Activated naive CD4-positive, alpha-beta T cell treated with anti-CD3 and anti-CD28 coated beads, Interleukin-2, amount 10 ng/mL, durations not matched to agents 7 days and 5 days (primary cell): Measurements from ENCODE around the gene ACSM3.
"Not testable (repeated sequence)": the region's sequence is repeated elsewhere in the genome, so short reads cannot be mapped to it uniquely, and the experiment has no call there.

Experiments used
- CTCF ChIA-PET: fragments of 350-600 bp; sonication (Branson Sonifier 250); formaldehyde crosslinking; loops from one replicate; lab custom pipeline; 2021; ENCODE audit warnings: antibody characterized with exemption; lab: Charles Lee
- DNase-seq: peaks from one replicate; pipeline ENCODE4 v3.0.0-alpha.2; 2020
- H3K27ac Mint-ChIP-seq: one replicate; pipeline ENCODE4 v1.8.0; 2021; ENCODE audit warnings: mild to moderate bottlenecking, moderate library complexity, mixed read lengths
- H3K27me3 Mint-ChIP-seq: one replicate; pipeline ENCODE4 v1.8.0; 2021; ENCODE audit warnings: mild to moderate bottlenecking, mixed read lengths
- H3K36me3 Mint-ChIP-seq: one replicate; pipeline ENCODE4 v1.8.0; 2021; ENCODE audit warnings: mixed read lengths
- H3K4me1 Mint-ChIP-seq: one replicate; pipeline ENCODE4 v1.8.0; 2021; ENCODE audit warnings: mixed read lengths
- H3K4me3 Mint-ChIP-seq: one replicate; pipeline ENCODE4 v1.8.0; 2021; ENCODE audit warnings: mild to moderate bottlenecking, moderate library complexity, mixed read lengths
- H3K9me3 Mint-ChIP-seq: one replicate; pipeline ENCODE4 v1.8.0; 2021; ENCODE audit warnings: mixed read lengths

ACSM3 gene, protein sequence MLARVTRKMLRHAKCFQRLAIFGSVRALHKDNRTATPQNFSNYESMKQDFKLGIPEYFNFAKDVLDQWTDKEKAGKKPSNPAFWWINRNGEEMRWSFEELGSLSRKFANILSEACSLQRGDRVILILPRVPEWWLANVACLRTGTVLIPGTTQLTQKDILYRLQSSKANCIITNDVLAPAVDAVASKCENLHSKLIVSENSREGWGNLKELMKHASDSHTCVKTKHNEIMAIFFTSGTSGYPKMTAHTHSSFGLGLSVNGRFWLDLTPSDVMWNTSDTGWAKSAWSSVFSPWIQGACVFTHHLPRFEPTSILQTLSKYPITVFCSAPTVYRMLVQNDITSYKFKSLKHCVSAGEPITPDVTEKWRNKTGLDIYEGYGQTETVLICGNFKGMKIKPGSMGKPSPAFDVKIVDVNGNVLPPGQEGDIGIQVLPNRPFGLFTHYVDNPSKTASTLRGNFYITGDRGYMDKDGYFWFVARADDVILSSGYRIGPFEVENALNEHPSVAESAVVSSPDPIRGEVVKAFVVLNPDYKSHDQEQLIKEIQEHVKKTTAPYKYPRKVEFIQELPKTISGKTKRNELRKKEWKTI

DNA sequence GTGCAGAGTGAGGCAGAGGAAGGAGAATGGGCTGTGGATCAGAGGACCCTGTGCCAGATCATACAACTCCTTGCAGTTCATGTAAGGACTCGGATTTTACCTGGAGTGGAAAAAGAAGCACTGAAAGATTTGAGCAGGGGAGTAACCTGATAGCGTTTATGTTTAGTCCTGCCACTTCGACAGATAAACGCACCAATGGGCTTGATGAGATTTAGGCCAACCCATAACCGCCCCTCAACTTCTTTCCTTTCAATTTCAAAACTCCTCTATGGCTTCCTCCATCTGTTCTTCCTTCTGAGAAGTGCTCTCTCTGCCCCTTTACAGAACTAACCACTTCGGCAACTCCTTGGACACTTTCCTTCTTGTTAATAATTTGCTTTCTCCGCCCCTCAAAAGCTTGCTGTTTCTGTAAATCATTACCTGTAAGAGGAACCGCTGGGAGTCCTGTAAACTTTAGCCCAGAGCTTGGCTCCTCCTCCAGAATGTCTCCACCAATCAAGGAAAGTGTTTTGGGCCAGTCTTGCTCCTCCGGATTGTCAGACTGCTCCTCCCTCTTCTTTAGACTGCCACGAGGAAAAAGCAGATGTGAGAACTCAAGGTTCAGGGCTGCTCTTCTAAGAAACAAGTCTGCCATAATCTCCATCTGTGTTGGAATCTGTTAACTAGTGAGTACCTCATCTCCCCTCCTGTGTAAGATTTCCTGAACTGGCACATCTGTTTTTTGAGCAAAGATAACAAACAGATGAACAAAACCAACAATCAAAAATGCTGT, at the start of gene ACSM3:
Gene ACSM3, plus strand, starts transcription at position 554 of the 772 bp plus-strand sequence. CDS start 6,021 bp downstream, outside the sequence.
- peak within 1 kb of the TSS; percentile 92 for H3K27ac Mint-ChIP-seq
- DNase-seq: peak; percentile 79
- peaks cover 21% of the 10 kb centered on the region for H3K36me3 Mint-ChIP-seq
- no peaks in the 10 kb centered on the region for H3K27me3 Mint-ChIP-seq
- H3K9me3 Mint-ChIP-seq: peaks cover 19% of the 10 kb centered on the region
- peaks cover 30% of the 10 kb centered on the region for H3K4me1 Mint-ChIP-seq
- H3K4me3 Mint-ChIP-seq: peak within 1 kb of the TSS; percentile 84
- CTCF ChIA-PET: interaction anchor here (0.8 to 3.7 kb wide), 4 partner anchors 11 to 320 kb away, joined by 3 to 28 read pairs (median 6); no protein-coding TSS in a partner anchor

DNA sequence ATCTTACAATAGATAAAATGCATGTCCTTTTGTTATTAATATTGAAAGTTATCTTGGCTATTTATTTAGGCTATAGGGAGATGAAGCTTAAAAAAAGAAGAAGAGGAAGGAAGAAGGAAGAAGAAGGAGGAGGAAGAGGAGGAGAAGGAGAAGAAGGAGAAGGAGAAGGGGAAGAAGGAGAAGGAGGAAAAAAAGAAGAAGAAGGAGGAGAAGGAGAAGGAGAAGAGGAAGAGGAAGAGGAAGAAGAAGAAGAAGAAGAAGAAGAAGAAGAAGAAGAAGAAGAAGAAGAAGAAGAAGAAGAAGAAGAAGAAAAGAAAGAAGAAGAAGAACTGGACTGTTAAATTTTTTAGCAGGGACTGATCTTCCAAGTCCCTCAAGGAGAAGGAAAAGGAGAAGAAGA, 46.1 kb upstream of the ACSM3 start:
- not testable (repeated sequence) for H3K36me3 Mint-ChIP-seq

DNA sequence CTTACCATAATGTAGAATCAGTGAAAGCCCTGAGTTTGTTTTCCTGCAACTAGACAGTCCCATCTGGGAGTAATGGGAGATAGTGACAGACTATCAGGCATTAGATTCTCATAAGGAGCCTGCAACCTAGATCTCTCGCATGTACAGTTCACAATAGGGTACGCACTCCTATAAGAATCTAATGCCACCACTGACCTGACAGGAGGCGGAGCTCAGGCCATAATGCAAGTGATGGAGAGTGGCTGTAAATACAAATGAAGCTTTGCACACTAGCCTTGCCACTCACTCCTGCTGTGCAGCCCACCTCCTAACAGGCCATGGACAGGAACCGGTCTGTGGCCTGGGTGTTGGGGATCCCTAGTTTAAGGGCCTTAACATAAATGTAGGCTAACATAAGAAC, 43.6 kb upstream of the ACSM3 start:
- Mint-ChIP-seq H3K9me3 (no peaks in the 10 kb centered on the region), H3K36me3 (no peaks in the 10 kb centered on the region), H3K27me3 (peaks cover 5% of the 10 kb centered on the region), H3K4me3 (no peak overlapping the region), H3K4me1 (no peaks in the 10 kb centered on the region), H3K27ac (no peak overlapping the region)
- no peak for DNase-seq
- CTCF ChIA-PET: interaction anchor here (1.5 kb wide), 1 partner anchor 11 kb away, joined by 4 read pairs; no protein-coding TSS in a partner anchor

More for the DNA sequence above, 46.1 kb upstream of the ACSM3 start:
- H3K27me3 Mint-ChIP-seq, H3K4me3 Mint-ChIP-seq, H3K4me1 Mint-ChIP-seq, DNase-seq, CTCF ChIA-PET, H3K27ac Mint-ChIP-seq, H3K9me3 Mint-ChIP-seq: not testable (repeated sequence)

DNA sequence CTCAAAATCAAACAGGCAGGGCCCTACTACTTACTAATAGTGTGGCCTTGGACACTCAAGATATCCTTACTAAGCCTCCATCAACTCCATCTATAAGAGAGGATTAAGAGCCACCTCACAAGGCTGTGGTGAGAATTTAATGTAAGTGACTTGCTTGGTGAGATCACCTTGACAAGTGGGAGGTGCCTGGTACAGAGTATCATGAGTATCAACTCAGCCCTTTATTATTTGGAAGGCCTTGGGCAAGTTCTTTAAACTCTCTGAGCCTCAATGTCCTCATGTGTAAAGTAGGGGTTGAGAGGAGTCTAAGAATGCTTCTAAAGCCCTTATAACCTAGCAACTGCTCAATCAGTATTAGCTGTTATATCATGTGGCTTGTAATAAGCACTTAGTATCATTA, 37.2 kb upstream of the ACSM3 start:
- Mint-ChIP-seq H3K9me3 (no peaks in the 10 kb centered on the region), H3K4me1 (no peaks in the 10 kb centered on the region), H3K4me3 (no peak overlapping the region), H3K27ac (no peak overlapping the region), H3K27me3 (no peaks in the 10 kb centered on the region), H3K36me3 (peaks cover 6% of the 10 kb centered on the region)
- CTCF ChIA-PET: no interaction called here
- no peak for DNase-seq

DNA sequence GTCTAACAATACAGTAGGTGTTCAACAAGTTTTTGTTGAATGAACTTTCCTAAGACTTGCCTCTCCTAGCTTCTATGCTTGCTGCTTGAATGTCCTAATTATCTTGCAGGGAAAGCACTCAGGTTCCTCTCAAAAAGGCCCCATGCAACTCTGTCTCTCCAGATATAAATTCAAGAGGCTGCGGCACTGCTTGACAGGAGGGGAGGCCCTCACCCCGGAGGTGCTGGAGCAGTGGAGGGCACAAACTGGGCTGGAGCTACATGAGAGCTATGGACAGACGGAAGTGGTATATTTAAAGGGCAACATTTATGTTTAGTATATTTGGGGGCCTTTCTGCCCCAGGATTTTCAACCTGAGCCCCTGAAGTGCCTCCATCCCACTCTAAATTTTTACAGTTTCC, 36.6 kb upstream of the ACSM3 start:
- no peak overlapping the region for H3K4me3 Mint-ChIP-seq
- CTCF ChIA-PET: no interaction called here
- peaks cover 6% of the 10 kb centered on the region for H3K36me3 Mint-ChIP-seq
- H3K9me3 Mint-ChIP-seq: no peaks in the 10 kb centered on the region
- H3K4me1 Mint-ChIP-seq: no peaks in the 10 kb centered on the region
- H3K27ac Mint-ChIP-seq: no peak overlapping the region
- no peaks in the 10 kb centered on the region for H3K27me3 Mint-ChIP-seq
- no peak for DNase-seq

DNA sequence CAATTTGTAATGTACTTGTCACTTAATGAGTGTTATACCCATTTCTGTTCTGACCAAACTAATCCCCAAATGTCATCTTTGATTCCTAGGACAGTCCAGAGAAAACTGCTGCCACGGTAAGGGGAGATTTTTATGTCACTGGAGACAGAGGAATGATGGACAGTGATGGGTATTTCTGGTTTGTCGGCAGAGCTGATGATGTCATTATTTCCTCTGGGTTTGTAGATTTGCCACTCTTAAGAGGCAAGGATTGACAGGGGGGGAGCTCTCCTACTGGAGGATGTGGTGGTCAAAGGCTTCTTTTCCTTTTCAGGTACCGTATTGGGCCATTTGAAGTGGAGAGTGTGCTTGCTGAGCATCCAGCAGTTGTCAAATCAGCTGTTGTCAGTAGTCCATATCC, 34.7 kb upstream of the ACSM3 start:
- Mint-ChIP-seq H3K4me1 (no peaks in the 10 kb centered on the region), H3K36me3 (peaks cover 8% of the 10 kb centered on the region), H3K9me3 (no peaks in the 10 kb centered on the region), H3K4me3 (no peak overlapping the region), H3K27me3 (no peaks in the 10 kb centered on the region), H3K27ac (no peak overlapping the region)
- CTCF ChIA-PET: no interaction called here
- DNase-seq: no peak

DNA sequence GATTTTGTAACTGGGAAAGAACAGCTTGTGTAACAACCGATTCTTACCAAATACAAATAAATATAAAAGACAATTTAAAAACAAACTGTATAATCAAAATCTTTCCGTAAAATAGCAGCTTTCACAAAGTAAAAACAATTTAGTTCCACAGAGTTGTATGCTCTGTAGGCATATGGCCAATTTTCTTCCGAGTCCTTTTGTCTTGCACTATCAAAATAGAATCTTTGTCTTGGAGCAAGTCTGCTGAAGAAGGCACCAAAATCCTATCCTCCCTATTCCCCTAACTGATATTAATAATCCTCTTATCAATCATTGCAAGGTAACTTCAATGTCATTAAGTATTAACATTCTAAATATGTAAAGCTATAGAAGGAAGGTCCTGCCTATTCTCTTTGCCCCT, 29.8 kb upstream of the ACSM3 start:
- H3K9me3 Mint-ChIP-seq: no peaks in the 10 kb centered on the region
- peaks cover 7% of the 10 kb centered on the region for H3K4me1 Mint-ChIP-seq
- H3K36me3 Mint-ChIP-seq: peaks cover 35% of the 10 kb centered on the region
- H3K27ac Mint-ChIP-seq: no peak overlapping the region
- no peak for DNase-seq
- no peaks in the 10 kb centered on the region for H3K27me3 Mint-ChIP-seq
- no peak overlapping the region for H3K4me3 Mint-ChIP-seq
- CTCF ChIA-PET: no interaction called here

DNA sequence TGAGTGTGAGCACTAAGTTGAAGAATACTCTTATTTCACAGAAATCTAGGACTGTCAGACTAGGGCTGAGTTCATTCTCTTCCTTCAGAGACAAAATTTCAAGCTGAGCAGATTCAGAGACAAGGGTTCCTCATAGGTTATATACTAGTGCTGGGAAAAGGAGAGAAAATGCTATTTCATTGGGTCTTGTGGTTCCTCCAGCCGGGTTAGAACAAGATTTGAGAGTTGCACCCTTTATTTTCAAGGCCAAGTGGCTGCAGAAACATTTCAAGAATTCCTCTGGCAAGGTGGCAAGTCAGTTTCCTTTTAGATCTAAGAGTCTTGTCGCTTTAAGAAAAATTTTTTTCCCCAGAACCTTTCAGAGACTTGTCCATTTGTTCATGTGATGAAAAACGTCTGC, 29.0 kb upstream of the ACSM3 start:
- Mint-ChIP-seq H3K4me3 (no peak overlapping the region), H3K27me3 (no peaks in the 10 kb centered on the region), H3K9me3 (no peaks in the 10 kb centered on the region), H3K36me3 (peaks cover 35% of the 10 kb centered on the region), H3K4me1 (peaks cover 9% of the 10 kb centered on the region), H3K27ac (no peak overlapping the region)
- DNase-seq: no peak
- CTCF ChIA-PET: no interaction called here

DNA sequence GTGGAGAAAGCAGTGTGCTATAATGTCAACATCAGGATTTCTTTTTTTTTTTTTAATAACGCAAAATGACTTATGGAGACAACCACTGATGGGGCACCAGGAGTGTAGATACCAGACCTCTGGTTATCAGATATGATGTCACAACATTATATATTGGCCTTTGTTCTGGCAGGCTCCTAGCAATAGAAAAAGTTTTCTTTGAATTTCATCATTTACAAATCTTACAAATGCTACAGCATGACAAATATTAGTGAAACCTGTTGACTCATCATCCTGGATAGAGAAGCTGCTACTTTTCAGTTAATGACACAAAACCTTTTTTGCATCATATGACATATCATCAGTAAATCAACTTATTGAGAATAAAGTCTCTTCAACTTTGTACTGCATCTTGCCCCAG, 28.3 kb upstream of the ACSM3 start:
- H3K36me3 Mint-ChIP-seq: peaks cover 39% of the 10 kb centered on the region
- no peak overlapping the region for H3K4me3 Mint-ChIP-seq
- no peak for DNase-seq
- no peaks in the 10 kb centered on the region for H3K27me3 Mint-ChIP-seq
- peaks cover 16% of the 10 kb centered on the region for H3K4me1 Mint-ChIP-seq
- no peaks in the 10 kb centered on the region for H3K9me3 Mint-ChIP-seq
- H3K27ac Mint-ChIP-seq: no peak overlapping the region
- CTCF ChIA-PET: no interaction called here

DNA sequence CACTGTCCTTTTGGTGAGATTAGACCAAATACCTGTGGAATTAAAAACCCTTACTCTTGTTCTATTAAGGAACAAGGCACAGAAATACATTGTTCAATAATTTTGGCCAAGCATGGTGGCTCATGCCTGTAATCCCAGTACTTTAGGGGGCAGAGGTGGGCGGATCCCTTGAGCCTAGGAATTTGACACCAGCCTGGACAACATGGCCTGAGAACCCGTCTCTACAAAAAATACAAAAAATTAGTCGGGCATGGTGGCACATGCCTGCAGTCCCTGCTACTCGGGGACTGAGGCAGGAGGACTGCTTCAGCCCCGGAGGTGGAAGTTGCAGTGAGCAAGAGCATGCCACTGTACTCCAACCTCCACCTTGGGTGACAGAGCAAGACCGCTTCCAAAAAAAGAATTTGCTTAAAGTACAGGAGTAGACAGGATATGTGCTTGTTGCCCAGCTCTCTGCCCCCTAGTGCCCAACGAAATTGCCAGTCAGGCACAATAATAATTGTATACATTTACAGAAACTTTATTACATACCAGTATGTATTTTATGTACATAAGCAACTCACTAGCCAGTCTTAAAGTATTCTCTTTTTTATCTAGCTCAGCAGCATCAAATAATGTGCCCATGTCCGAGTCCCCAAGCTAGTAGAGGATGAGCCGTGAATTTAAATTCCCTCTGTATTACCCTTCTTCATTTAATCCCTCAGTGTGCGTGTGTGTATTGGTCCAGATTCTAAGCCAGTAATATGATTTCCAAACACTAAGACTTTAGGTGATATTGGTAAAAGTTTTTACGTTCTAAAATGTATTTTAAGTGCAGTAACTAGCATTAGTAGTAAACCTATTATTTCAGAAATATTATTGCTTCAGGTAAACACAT, 23.6 kb upstream of the ACSM3 start:
- H3K36me3 Mint-ChIP-seq: peaks cover 30% of the 10 kb centered on the region
- no peaks in the 10 kb centered on the region for H3K9me3 Mint-ChIP-seq
- peak; percentile 42 for DNase-seq
- H3K27me3 Mint-ChIP-seq: no peaks in the 10 kb centered on the region
- peak overlapping the region; percentile 95 for H3K4me3 Mint-ChIP-seq
- CTCF ChIA-PET: interaction anchor here (0.9 to 1.6 kb wide), 5 partner anchors 9 to 67 kb away, joined by 3 to 6 read pairs (median 3); partner anchors contain the start of genes ERI2 and REXO5
- peaks cover 26% of the 10 kb centered on the region for H3K4me1 Mint-ChIP-seq
- peak overlapping the region; percentile 99 for H3K27ac Mint-ChIP-seq

DNA sequence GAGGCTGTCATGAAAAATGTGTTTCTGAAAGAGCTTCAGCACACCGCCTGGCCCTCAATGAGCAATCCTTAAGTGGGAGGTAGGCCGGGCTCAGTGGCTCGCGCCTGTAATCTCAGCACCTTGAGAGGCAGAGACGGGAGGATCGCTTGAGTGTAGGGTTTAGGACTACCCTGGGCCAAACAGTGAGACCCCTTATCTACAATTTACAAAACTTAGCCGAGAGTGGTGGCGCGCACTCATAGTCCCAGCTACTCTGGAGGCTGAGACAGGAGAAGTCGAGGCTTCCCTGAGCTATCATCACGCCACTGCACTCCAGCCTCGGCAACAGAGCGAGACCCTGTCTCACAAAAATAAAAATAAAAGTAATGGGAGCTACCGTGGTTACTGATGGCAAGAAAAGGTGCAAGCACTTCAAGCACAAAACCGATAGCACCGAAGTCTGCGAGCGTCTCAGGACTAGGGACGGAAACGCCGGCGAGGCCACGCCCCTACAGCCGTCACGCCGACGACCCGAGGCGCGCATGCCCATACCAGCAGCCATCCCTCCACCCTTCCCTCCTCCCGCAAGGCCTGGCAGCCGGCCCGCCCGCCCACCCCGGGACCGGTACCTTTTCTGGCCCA, 22.8 kb upstream of the ACSM3 start:
- Mint-ChIP-seq H3K9me3 (no peaks in the 10 kb centered on the region), H3K27ac (peak overlapping the region; percentile 99), H3K36me3 (peaks cover 23% of the 10 kb centered on the region), H3K4me3 (peak overlapping the region; percentile 95), H3K4me1 (peaks cover 26% of the 10 kb centered on the region), H3K27me3 (no peaks in the 10 kb centered on the region)
- peak; percentile 95 for DNase-seq
- CTCF ChIA-PET: interaction anchor here (0.9 to 1.3 kb wide), 4 partner anchors 10 to 42 kb away, joined by 3 to 6 read pairs (median 4); no protein-coding TSS in a partner anchor

DNA sequence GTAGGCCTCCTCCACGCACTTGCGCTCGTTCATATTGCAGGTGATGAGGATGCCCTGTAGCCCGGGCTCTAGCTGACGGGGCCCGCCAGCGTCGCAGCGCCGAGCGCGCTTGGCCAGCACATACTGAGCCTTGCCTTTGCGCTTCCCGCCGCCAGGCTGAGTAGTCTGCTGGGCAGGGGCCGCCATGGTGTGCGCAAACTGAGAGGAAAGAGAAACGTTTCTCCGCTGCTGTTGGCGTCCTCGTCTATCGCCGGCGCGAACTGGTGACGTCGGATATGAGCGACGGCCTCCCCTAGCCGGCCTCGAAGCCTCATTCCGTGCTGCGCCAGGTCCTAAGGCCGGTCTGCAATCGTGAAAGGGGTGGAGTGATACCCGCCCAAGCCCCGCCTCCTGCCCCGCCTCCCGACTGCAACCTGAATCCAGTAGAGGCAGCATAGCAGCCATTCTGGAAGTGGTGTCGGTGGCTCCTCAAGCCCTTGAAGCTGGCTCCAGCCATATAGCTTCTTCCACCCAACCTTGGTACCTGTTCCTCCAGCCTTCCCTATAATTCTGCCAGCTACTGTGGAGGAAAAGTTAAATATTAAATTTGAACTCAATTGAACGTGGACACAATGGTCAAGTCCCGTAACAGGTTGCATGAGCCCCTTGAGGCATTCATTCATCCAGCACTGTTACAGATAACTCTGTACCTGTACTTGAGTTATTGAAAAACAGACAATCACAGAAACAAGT, 22.1 kb upstream of the ACSM3 start, which contains the start of gene THUMPD1:
Gene THUMPD1, minus strand, starts transcription at position 265 of the 732 bp plus-strand sequence. Its CDS starts 79 bp downstream, at position 186.
- peaks cover 18% of the 10 kb centered on the region for H3K36me3 Mint-ChIP-seq
- CTCF ChIA-PET: interaction anchor here (0.9 to 1.3 kb wide), 2 partner anchors 11 to 13 kb away, joined by 3 to 6 read pairs; no protein-coding TSS in a partner anchor
- H3K4me1 Mint-ChIP-seq: peaks cover 26% of the 10 kb centered on the region
- H3K27me3 Mint-ChIP-seq: no peaks in the 10 kb centered on the region
- H3K4me3 Mint-ChIP-seq: peak within 1 kb of the TSS; percentile 95
- peak within 1 kb of the TSS; percentile 99 for H3K27ac Mint-ChIP-seq
- peak; percentile 99 for DNase-seq
- H3K9me3 Mint-ChIP-seq: peaks cover 1% of the 10 kb centered on the region
